DMS 273 treated with DMSO at 0.1 percent for 48 hours (cell line): Measurements from ENCODE around the gene DIAPH3.

Experiments used
- DNase-seq: peaks from one replicate; lab custom pipeline; 2025; lab: John Stamatoyannopoulos, UW

DIAPH3 gene

DNA sequence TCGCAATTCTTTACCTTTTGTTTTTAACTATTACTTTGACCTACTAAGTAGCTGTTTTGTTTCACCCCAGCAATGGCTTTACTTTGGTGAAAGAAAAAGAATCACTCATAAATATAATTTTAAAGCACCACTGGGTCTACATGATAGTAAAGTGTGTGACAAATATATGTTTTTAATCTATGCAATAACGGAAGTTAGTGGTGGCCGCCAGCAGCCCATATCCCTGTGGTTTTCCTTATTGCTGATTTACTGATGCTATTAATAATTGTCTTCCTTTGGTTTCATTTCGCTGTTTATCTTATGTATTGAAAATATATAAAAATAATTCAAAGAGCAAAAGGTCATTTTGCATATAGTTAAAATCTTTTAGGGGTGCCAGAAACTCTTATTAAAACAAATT lies 491.3 kb downstream of the DIAPH3 start:
- no peak for DNase-seq

DNA sequence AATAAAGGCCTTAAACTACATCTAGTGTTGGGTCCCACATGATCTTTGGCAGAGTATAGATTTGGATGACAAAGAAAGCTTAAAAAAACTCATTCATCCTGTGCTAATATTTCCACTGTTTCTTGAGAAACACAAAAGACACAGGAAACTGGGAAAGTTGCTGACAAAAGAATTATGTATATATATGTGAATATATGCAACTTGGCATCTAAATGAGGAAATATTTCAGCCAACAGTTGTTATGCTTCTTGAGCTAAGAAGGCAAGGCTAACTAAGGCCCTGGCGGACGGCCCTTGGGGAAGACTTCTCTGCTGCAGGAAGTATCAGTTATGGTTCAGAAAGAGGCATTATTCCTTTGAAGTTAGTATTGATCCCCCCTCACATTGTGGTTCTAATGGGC lies 491.8 kb downstream of the DIAPH3 start:
- DNase-seq = no peak

DNA sequence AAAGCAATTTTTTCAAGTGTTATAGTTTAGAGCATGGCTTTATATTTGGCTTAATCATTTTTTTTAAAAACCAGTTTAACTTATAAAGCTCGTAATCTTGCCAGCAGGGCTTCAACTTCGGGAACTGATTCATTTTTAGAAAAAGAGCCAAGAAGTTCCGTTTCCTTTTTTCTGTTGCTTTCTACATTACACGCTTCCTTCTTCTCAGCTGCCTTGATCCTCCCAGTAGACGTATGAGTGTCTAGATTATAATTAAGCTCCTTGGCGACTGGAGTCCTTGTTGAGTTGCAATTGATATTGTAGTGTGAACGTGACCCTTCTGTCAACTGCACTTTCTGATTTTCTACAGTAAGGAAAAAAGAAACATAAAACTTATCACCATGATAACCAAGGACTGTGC lies 497.2 kb downstream of the DIAPH3 start:
- DNase-seq = no peak

DNA sequence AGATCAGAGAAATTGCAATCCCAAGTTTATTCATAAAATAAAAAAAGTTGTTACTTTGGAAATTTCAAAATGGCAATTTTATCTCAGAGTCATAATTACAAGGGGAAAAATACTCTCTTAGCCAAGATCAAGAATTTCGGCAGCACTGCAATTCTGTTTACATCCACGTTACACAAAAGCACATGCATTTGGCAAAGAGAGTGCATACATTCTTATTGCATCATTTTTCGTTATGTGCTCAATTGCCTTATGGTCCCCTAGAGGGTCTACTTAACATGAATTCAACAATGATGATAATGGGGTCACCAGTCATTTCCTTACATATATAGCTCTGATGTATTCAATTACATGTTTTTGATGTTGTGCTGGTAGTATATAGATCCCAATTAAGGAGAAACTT lies 498.0 kb downstream of the DIAPH3 start:
- DNase-seq = no peak

DNA sequence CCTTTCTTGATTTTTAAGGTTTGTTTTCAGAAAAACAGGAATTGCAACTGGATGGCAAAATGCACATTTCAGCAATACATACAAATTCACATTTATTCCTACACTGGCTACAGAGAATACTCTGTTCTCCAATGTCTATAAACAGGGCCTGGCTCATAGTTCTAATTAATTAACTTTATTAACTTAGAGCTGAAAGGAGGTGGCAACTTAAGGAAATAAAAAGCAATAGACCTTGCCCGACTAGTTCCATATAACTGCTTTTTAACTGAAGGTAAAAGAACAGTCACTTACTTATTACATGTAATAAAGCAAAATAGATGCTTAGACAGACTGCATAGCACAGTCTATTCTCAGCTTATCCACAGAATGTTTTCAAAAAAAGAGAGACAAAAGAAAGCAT lies 498.5 kb downstream of the DIAPH3 start:
- no peak for DNase-seq

DNA sequence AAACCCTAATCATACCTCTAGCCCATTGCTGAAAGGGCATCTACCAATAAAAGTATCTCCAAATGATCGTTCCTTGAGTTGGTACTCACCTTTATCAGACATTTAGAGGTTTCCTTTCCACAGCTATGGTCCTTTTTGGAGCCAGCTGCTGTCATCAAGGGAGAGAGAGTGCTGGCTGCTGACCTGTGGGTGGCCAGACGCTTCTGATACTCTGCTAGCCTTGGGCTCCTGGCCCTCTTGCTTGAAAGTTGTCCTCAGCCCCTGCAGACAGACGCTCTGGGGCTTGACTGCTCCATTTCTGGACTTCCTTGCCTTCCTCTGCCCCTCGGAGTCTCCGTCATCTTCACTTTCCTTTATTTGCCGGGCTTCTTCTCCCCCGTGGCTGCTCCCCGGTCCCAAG lies 499.1 kb downstream of the DIAPH3 start:
- DNase-seq = no peak

DNA sequence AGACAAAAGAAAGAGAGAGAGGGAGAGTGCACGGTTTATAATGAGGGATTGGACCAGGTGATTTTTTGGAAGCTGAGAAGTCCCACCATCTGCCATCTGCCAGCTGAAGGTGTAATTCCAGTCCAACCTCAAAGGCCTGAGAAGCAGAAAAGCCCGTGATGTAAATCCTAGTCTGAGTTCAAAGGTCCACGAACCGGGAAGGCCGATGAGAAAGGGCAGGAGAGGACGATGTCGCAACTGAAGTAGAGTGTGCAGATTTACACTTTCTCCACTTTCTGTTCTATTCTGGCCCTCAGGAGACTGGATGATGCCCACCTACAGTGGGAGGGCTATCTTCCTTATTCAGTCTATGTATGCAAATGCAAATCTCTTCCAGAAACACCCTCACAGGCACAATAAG lies 500.0 kb downstream of the DIAPH3 start:
- DNase-seq = no peak

DNA sequence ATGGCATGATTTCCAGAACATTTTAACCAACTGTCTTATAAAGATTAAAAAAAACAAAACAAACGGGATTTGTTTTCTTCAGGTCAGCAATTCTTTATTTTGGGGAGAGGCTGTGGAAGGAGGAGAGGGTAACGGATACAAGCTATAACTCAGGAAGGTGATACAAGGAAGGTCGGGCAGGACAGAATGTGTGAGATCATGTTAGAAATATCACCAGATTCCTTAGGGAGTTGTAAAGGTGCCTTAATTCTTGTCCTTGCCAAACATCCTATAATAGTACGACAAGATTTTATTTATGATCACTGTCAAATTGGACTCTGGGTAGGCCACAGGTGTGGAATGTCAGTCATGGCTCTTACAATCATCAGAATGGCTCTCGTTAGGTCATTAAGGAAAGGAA lies 503.1 kb downstream of the DIAPH3 start:
- no peak for DNase-seq

DNA sequence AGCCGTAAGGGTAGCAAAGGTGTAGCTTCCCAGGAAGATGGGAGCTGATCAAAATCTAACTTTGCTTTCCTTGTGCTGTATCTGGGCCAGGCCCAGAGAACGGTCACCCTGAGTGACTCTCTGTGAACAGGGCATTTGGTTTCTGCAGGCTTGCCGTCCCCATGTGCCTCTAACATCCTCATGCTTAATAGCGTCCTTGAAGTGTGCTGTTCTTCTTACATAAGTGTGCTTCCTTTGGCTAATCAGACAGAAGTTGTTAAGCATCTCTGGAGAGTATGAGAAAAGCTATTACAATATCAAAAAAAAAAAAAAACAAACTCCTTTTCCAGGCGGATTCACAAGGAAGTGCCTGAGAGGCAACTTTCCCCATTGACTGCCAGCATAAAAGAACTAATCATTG lies 503.7 kb downstream of the DIAPH3 start:
- DNase-seq = no peak

DNA sequence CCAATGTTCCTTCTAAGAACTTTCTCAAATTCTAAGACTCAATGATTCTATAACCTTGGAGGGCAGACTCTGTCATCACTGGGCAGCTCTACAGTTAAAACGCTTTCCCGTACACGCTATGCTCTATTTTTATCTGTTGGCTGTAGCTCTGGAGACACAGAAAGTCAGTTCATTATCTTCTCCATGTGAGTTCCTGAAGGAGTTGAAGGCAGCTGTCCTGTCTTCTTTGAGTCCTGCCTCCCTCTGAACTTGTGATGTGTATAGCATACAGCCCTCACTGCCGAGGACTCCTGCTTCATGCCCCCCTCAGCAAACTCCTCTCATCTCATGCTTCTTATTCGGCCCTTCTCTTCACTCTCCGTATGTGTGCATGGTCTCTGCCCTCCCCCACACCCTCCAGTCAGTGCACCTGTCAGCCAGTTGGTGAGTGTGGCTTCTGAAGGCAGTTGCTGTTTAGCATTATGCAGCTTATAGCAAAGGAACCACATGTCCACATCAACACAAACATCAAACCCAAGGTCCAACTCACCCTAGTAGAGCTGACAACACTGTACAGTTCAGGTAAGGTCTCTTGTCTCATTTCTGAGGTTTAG lies 504.9 kb downstream of the DIAPH3 start:
- DNase-seq = no peak

DNA sequence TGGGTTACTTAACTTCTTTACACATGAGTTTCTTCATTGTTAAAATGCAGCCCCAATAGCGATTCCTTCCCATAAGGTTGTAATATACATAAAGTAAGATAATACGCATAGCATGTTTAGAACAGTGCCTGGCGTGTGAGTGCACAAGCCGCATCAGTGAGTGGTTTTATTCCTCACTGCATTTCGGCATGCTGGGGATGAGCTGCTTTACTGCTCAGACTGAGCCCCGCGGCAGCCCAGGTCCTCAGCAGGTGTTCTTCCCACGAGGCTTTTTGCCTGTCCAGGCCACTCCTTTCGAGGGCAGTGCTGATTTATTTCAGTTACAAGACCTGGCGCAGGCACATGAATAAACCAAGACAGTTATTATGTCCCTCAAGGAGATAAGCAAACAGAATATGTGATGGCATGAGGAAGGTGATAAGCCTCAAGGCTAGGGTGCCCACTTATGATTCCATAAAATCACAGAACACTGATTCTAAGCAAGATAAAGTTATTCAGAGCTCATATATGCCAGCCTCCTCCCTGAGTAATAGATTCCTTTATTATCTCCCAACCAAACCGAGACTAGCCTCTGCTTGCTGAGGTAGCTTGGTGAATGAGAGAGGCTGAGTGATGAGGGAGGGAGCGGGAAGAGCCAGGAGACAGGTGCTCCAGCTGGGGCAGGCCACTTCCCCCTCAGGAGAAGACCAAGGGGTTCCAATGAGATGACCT lies 505.5 kb downstream of the DIAPH3 start:
- DNase-seq = no peak

DNA sequence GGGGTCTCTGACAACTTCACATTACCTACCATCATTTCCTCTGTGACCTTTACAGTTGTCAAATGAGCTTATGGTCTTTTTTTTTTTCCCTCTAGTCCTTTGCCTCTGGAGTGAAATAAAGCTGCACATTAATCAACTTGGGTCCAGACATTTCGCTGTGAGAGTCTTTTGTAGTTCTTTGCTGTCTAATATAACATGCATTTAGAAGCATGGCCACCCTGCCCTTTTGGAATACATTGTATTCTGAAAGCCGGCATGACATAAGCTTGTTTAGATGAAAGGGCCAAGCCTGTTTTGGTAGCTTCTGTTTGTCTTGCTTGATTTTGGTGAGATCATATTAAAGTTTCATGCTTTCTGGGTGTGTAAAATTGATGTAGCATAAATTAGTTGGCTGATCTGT lies 509.8 kb downstream of the DIAPH3 start:
- DNase-seq = no peak

DNA sequence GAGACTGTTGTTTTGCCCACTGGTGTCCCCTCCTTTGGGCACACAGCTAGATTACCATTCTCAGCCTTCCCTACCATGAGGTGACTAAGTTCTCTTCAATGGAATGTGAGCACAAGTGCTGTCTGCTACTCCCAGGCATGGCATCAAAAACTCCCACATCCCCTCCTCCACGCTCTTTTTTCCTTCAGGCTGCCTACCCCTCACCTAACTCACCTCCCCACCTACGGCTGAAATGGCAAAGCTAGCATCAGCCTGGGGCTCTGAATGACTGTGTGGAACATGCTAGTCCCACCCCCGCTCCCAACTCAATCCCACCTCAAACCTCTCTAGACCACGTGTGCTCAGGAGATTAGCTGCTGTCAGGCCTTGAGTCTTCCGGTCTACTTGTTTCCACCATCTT lies 512.2 kb downstream of the DIAPH3 start:
- no peak for DNase-seq

DNA sequence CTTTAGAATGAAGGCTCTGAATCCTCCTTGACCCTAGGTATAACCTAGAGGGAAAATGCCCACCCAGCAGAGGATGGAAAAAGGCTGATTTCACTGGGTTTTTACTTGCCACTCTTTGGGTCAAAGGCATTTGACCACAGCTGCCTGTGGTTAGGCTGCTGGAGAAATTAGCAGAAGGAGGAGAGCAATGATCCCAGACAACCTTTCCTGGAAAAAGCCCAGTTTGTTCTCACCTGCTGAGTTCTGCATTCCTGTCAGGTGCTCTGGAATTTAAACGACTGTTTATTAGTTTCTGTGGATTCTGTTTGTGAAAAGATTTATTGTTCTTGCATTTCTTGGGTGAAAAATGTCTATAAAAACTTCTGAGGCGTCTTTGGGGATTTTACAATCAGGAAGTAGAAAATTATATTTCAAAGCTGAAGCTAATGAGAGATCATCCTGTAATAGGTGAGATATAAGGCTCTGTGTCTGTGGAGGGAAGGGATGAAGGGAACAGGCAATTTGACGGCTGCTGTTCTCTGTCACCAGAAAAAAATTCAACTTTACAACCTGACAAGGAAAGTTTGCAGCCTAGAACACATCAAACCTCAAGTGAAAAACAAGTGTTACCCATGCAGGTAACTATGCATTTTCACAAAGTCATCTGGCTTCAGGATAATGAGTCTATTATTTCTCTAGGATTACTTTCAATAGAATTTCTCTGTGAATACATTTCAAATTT lies 519.7 kb downstream of the DIAPH3 start:
- DNase-seq = no peak

DNA sequence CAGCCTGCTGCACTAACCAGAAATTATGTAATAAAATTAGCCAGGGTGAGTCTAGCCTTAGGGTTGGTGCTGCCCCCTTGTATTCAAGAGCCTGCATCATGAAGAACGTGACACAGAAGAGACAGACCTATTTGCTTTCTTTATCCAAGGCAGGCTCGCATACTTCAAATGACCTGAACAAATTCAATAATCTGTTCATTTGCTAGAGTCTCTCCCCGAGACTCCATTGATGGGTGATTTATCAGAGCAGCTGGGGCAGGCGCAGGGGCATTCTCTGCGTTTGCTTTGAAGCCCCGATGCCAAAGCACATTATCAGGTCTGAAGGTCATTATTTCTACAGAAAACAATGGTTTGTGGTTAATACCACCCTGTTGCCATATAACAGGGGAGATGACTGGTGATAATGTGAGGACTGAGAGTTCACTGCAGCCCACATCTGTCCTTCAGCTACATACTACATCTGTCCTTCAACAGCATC lies 520.3 kb downstream of the DIAPH3 start:
- no peak for DNase-seq

DNA sequence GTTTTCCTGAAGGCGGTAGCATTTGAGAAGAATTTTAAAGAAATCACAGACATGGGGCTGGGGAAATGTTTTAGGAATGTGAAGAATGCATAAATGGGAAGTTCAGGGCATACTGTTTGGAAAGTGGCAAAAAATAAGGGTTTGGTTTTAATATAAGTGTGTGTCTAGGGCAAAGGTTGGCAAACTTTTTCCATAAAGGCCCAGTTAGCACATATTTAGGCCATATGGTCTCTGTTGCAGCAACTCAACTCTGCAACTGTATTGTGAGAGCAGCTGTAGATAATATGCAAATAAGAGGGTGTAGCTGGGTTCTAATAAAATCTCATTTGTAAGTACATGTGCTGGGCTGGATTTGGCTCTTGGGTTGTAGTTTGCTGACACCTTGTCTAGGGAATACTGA lies 521.9 kb downstream of the DIAPH3 start:
- DNase-seq = peak; percentile 14

DNA sequence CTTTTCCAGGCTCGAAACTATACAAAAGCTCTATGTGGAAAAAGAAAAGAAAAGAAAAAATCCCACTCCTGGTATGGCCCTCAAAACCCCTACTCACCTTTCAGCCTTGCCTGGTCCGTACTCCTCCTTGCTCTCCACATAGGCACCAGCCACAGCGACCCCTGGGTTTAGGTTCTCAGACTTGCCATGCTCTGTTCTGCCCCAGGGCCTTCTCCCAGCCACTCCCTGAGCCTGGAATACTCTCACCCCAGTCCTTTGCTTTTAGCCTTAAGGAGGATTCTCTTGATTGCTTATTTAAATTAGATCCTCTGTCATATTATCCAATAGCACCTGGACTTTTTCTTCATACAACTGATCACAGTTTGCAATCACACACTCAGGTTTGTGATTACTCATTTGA lies 522.5 kb downstream of the DIAPH3 start:
- no peak for DNase-seq

DNA sequence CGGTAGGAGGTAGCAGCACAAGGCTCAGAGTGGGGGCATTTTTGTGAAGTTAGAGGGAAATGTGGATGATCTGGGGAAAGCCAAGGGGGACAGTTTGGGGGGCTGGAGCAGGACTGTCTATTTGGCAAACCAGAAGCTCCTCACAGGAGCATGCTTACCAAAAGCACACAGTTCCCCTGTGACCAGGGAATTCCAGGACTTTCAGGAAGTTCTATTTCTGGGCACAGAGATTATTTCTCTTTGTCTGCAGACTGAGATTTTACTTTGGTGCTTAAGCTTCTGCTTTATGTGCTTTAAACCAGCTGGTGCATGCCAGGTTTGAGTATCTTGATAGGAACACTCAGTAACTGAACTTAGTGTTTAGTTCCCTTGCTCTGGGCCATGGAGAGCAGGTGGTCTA lies 525.3 kb downstream of the DIAPH3 start:
- no peak for DNase-seq

DNA sequence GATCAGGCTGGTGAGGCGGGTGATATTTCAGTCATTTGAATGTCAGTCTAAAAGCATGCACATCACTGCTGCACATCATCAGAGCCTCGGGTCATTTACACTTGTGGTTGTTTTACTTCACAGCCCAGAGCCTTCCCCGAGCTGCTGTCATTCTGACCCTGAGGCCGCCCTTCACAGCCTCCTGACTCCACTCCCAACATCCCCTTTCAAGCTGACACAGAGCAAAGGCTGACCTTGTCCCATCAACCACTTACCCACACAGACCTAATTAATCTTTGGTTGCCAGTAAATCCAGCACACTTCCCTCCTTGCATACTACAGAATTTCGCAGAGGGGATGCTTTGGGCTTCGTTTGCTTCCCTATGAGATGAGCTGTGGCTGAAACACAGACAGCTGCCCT lies 528.1 kb downstream of the DIAPH3 start:
- no peak for DNase-seq

DNA sequence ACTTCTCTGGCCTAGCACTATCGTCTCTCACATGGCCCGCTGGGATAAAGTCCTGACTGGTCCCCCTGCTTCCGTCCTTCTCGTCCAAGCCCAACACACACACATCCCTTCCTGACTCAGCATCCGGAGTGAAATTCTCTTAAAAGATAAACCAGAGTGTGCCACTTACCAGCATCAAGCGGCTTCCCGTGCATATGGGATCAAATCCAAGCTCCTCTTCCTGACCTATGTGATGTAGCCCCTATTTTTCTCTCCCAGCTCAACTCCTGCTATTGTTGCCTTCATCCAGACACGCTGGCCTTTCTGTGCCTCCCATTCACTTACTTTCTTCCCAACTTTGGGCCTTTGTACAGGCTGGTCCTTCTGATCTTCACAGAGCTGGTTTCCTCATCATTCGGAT lies 530.4 kb downstream of the DIAPH3 start:
- DNase-seq = no peak

DNA sequence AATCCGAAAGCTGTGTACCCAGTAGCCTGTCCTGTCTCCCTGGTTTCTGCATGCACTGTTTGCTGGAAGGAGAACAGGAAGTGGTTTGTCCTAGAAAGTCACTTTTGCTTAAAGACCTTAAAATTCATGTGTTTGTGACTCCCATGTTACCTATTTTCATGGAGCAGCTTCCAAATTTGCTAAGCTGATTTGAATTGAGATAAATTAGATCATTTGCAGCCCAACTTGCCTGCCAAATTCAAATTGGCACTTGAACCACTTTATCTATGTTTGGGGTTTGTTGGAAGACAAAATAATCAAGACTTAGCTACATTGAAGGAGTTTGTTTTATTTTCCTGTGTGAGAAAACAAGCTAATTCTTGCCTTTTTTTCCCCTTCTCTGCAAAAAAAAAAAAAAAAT lies 532.5 kb downstream of the DIAPH3 start:
- DNase-seq = no peak

DNA sequence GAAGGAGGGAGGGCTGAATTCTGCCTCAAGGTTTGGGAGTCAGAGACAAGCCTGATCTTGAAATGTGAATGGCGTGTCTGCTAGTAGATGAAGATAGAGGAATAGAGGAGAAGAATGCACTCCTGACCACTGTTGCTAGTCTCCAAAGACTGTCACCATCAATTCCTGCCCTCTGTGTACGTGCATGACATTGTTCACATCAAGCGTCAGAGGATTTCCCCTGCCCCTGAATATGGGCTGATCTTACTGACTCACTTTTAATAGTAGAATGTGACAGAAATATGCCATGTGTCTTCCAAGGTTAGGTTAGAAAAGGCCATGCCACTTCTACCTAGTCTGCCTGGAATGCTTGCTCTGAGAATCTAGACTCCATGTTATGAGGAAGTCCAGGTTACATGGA lies 538.6 kb downstream of the DIAPH3 start:
- DNase-seq = no peak

DNA sequence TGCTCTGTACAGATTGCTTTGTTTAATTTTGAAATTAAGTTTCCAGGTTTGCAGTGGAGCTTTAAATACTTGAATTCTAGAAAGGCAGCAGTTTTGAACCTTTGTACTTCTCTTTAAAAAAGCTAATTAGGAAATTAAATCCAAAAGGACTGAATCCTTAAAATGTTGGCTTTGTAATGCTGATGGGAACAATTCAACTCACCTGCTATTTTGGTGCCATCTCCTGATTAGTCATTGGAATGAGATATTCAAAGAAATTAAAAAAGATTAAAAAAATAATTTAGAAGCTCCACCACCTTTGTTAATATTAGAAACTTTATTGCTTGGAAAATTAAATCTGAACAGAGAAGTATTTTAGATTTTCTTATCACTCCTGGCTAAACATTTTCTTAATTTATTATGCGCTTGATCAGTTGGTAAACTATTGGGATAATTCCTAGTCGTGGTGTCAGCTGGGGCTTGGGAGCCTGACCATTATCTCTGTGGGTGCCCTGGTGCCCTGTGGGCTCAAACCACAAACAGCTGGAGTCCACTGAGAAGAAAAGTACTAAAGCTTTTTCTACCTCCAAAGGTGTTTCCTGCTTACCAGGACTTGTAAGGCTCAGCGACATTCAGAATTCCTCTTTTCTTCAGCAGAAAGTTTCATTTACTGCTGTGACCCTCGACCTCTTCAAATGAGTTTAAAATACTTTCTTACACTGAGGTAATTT lies 540.4 kb downstream of the DIAPH3 start:
- no peak for DNase-seq
